NCI-H1092 (cell line): ENCODE measurements around the gene MSH2.

Experiments
- DNase-seq: peaks from one replicate; lab custom pipeline; 2025; lab: John Stamatoyannopoulos, UW

MSH2 gene

GRCh38 chr2:47508641-47509040 lies 105.7 kb downstream of the MSH2 start:
- DNase-seq: no peak

DNA sequence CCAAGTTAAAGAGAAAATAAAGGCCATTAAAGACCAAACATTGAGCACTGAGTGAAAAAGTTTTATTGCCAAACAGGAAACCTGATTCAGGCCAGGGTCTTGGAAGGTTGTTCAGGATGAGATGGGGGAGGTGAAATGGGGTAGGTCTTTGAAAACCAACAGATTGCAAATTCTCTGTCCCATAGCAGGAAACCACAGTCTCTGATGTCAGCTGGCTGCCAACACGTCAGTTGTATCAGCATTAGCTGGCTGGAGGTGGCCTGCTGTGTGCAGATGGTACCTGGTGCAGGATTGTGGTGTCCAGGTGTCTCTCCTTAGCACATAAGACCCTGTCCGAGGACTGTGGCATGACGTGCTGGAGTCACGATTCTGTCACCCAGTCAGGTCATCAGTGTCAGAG lies 106.3 kb downstream of the MSH2 start:
- DNase-seq: no peak

- no peak for DNase-seq
Measured at GRCh38 chr2:47509821-47510385, 106.9 kb downstream of the MSH2 start.

DNA sequence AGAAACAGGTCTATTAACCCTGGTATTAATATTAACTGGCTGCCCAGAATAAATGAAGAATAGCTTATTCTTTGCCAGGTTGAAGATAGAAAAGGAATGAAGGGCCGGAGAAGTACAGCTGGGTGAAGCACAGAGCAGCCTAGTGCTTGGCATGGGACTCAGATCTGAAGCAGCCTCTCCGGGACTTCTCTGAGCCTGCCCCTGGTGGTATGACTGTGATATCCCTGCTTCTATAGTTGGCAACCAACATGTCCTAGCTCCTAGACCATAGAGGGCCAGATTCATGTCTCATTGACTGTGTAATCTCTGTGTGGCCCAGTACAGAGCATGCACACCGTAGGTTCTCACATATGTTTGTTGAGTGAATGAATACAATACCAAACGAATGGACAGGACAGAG lies 107.8 kb downstream of the MSH2 start:
- no peak for DNase-seq

DNA sequence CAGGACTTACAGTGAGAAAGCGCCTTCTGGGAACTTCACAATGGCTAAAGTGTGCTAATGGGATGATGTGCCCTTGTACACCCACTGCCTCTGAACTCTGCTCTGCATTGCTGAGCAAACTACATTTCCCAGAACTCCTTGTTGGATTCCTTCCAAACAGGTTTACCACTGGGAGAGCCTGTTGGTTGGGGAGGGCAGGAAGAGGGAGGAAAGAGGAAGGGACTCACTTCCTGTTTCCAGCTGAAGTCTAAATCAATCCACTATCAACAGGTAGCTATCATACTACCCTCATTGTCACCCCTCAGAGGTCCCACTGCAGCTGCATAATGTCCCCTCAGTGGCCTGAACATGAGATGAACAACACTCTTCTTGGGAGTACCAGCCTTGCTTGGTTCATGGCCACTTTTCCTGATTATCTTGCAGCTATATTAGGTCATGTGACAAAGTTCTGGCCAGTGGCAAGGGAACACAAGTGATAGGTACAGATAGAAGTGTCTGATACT lies 109.7 kb downstream of the MSH2 start:
- DNase-seq: no peak

DNA sequence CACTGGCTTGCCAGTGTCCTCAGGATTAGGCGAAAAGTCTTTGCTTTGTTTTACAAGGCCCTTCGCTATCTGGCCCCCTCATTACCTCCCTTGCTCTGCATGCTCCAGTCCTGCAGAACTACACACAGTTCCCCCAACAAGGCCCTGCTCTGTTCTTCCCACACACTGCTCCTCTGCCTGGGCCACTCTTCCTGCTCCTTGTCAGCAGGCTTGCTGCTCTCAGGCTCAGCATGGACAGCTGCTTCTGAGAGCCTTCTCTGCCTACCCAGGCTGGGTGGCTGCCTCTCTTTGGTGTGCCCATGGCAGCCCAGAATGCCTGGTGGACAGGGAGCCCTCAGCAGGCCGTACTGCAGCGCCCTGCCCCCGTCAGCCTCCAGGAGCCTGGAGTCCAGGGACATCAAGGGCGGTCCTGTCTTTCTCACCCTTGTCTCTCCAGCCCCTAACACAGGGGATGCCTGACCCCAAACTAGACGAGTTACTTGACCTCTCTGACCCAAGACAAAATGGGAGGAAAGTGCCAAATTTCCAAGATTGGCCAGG lies 111.1 kb downstream of the MSH2 start:
- no peak for DNase-seq

DNA sequence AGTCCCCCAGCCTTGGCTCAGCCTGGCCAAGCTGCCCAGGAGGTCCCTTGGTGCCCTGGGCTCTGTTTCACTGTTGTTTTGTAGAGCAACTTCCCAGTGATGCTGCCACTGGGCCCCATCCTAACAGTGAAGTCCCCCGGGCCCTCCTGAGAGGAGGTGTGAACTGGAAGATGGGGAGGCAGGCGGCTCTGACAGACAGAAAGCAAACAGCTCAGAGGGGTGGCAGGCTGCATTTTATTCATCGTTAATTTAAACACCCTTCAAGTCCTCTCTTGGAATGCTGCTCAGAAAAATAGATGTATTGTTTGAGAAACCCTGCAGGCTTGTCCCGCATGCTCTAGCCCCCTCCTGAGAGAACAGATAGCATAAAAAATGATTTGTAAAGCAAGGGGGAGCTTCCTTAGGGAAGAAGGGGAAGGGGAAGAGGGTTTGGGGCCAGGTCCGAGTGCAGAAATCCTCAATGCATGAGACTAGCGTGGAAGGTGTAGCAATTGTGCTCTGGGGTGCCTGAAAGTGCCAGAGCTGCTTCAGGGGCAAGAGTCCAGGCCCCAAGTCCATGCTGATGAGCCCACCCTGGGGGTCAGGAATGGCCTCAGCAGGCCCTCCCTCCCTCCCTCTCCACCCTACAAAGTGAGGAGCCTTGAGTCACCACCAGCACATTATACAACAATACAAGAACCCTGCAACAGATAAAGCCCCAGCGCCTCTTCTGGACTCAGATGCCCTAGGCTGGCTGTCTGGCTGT lies 113.6 kb downstream of the MSH2 start:
- no peak for DNase-seq

- no peak for DNase-seq
Measured at GRCh38 chr2:47518497-47519146, 115.7 kb downstream of the MSH2 start.

GRCh38 chr2:47519147-47519537 lies 116.2 kb downstream of the MSH2 start:
- no peak for DNase-seq

GRCh38 chr2:47519604-47520301 lies 116.8 kb downstream of the MSH2 start:
- DNase-seq: no peak

DNA sequence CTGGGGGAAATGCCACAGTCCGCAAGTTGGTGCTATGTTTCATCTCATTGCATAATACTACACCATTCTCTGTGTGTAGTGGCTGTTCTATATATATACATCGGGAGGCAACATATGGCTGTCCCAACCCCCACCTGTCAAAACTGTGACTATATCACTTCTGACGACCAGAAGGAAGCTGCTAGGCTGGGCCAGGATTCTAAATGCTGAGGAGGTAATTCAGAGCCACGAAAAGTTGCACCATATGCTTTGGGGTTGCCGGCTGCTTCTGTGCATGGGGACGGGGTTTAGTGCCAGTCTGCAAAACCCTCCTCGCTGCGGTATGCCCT lies 117.3 kb downstream of the MSH2 start:
- DNase-seq: no peak

- DNase-seq: peak; percentile 75
Measured at GRCh38 chr2:47520825-47521665, 118.1 kb downstream of the MSH2 start.

- no peak for DNase-seq
Measured at GRCh38 chr2:47521666-47522285, 118.8 kb downstream of the MSH2 start.

DNA sequence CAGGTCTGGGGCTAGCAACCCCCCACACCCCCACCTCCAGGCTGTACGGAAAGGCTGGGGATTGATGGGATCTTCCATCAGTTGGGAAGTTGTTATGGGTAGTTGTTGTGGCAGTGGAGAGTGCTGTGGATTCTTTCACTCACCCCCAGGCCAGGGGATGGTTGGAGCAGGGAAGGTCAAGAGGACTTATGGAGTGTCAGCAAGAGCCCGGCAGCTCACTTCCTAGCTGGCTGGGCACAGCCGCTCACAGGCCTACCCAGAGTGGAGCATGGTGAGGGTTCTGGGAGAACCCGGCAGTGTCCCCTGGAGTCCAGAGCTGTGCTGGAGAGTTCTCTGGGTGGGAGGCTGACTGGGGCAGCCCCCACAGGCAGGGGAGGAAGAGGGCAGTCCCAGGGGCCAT lies 122.2 kb downstream of the MSH2 start:
- no peak for DNase-seq

DNA sequence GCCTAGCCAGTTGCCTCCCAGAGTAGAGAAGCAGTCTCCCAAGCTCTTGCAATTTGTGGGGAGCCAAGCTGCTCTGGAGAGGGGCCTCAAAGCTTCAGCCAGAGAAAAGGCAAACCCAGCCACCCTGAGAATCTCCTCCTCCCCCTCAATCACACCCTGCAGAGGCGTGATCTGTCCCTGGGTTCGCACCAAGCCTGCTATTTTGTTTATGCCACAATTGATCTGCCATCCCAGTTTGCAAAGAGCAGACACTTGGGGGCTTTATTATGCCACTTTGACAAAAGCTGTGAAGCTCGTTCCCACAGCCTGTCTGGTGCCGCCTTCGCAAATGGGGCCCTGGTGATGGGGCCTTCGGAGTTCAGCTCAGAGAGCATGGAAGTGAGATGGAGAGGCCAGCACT lies 125.5 kb downstream of the MSH2 start:
- no peak for DNase-seq

DNA sequence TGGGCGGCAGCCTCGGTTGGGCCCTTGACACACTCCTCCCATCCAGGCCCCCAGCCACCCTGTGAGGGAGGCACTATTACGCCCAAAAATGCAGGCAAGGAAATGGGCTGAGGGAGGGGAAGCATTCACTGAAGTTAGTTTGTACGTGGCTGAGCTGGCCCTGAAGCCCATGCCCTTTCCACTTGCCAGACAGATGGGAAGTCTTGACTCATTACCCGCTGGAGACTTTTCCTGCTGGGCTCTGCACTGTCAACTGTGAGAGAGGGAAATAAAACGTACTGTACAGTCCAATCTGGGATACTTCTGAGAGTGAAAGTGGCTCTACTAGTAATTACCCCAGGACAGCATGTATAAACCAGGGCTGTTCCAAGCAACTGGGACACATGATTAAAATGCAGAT lies 125.9 kb downstream of the MSH2 start:
- no peak for DNase-seq

DNA sequence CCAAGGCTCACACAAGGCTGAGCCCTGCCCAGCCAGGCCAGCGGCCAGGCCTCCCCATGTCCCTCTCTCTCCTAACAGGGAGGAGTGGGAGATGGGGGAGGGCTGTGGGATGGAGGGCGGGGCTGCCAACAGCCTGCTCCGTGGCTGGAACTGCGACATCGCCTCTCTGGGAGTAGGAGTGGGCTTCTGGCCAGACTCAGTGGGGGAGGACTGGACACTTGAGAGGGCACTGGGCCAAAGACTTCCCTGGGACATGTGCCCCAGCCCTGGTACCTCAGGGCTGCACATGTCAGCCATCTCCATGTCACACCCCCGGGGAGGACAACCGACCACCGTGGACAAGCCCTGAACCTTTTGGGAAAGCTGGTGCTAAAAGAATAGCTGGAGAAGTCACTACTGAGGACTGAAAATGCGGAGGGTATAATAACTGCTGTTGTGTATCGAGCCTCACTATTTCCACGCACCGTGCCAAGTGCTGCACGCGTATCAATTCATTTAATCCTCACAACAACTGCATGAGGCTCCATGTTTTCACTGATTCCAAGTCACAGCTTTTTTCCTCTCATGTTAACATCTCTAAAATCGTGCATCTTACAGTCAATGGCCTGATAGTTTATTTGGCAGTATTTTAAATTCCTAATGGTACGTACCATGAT lies 127.3 kb downstream of the MSH2 start:
- DNase-seq: no peak

GRCh38 chr2:47531378-47532042 lies 128.6 kb downstream of the MSH2 start:
- DNase-seq: no peak
